Measurements from ENCODE around the gene SOX18.
A peak's percentile ranks its signal among the peaks of the same experiment; 100 is the strongest.
"Not testable (repeated sequence)": the region's sequence is repeated elsewhere in the genome, so short reads cannot be mapped to it uniquely, and the experiment has no call there.

Gene SOX18

GRCh38 chr20:64049060-64049877, at the start of gene SOX18:
SOX18 (minus strand) TSS chr20:64049639; CDS start chr20:64049516, 123 bp downstream.
- DNase-seq, result no peak

GRCh38 chr20:64098471-64099013, 49.1 kb upstream of the SOX18 start:
- no peak for DNase-seq

- DNase-seq, result no peak
Measured at GRCh38 chr20:64096535-64096934, 47.1 kb upstream of the SOX18 start.

GRCh38 chr20:64095927-64096326, 46.5 kb upstream of the SOX18 start:
- no peak for DNase-seq

- DNase-seq, result no peak
Measured at GRCh38 chr20:64095455-64095854, 46.0 kb upstream of the SOX18 start.

GRCh38 chr20:64093013-64093503, 43.6 kb upstream of the SOX18 start:
- no peak for DNase-seq

GRCh38 chr20:64092258-64093012, 43.0 kb upstream of the SOX18 start:
- no peak for DNase-seq

GRCh38 chr20:64091770-64092169, 42.3 kb upstream of the SOX18 start:
- no peak for DNase-seq

GRCh38 chr20:64091340-64091739, 41.9 kb upstream of the SOX18 start:
- no peak for DNase-seq

- no peak for DNase-seq
Measured at GRCh38 chr20:64090165-64090564, 40.7 kb upstream of the SOX18 start.

- not testable (repeated sequence) for DNase-seq
Measured at GRCh38 chr20:64088586-64088985, 39.1 kb upstream of the SOX18 start.

GRCh38 chr20:64087226-64087825, 37.9 kb upstream of the SOX18 start:
- not testable (repeated sequence) for DNase-seq

- no peak for DNase-seq
Measured at GRCh38 chr20:64086801-64087200, 37.4 kb upstream of the SOX18 start.

GRCh38 chr20:64084685-64085152, 35.3 kb upstream of the SOX18 start:
- peak in 1 of 2 experiments; percentile 40 for DNase-seq

- DNase-seq, result peak in 1 of 2 experiments; percentile 25
Measured at GRCh38 chr20:64083804-64084684, 34.6 kb upstream of the SOX18 start, which contains the start of gene LKAAEAR1. LKAAEAR1 (minus strand) TSS chr20:64084398; CDS start chr20:64084219, 179 bp downstream.

GRCh38 chr20:64083378-64083803, 34.0 kb upstream of the SOX18 start:
- DNase-seq, result peak; percentile 81 to 88

- no peak for DNase-seq
Measured at GRCh38 chr20:64082820-64083377, 33.5 kb upstream of the SOX18 start.

- DNase-seq, result no peak
Measured at GRCh38 chr20:64082126-64082731, 32.8 kb upstream of the SOX18 start.

- DNase-seq, result no peak
Measured at GRCh38 chr20:64081624-64081964, 32.2 kb upstream of the SOX18 start.

GRCh38 chr20:64080813-64081623, 31.6 kb upstream of the SOX18 start:
- DNase-seq, result no peak

All from NCI-H2081 (cell line).